Keratinocyte (primary cell): Measurements from ENCODE around the gene TBKBP1. TPM values are rescaled to one million over a fixed set of nuclear protein-coding genes. Genes with fewer than 3 reads are reported as not detected.

Source experiments
- DNase-seq: peaks from one replicate; pipeline ENCODE4 v3.0.0-alpha.2; 2011; ENCODE audit warnings: low read depth, missing footprints, low spot score
- FAIRE-seq: peaks from 2 replicates; lab custom pipeline; 2011; peaks lifted over from hg19 to GRCh38; lab: Jason Lieb, UNC
- H2AFZ ChIP-seq: 2 replicates; pipeline ENCODE4 v1.6.0; 2012; ENCODE audit warnings: low read length, control low read depth, inconsistent platforms; ENCODE audit not compliant: control insufficient read depth
- H3K27ac ChIP-seq: 2 replicates; pipeline ENCODE4 v1.5.1; 2011; ENCODE audit warnings: low read length; ENCODE audit not compliant: control insufficient read depth, insufficient read depth
- H3K27me3 ChIP-seq: 3 replicates; pipeline ENCODE4 v1.6.0; 2011; ENCODE audit warnings: low read length; ENCODE audit not compliant: control insufficient read depth, insufficient read depth; ENCODE audit errors: extremely low read depth
- H3K36me3 ChIP-seq, 2 experiments: 2 replicates in 1 of 2; 3 replicates in 1 of 2; pipeline ENCODE4 v1.5.1; 2011; ENCODE audit warnings: low read length in 2 of 2, mild to moderate bottlenecking in 1 of 2; ENCODE audit not compliant: control insufficient read depth in 2 of 2, insufficient read depth in 2 of 2; ENCODE audit errors: extremely low read depth in 1 of 2
- H3K4me1 ChIP-seq: 3 replicates; pipeline ENCODE4 v1.5.1; 2011; ENCODE audit warnings: low read length; ENCODE audit not compliant: control insufficient read depth, insufficient read depth; ENCODE audit errors: extremely low read depth
- H3K4me2 ChIP-seq: 3 replicates; pipeline ENCODE4 v1.6.0; 2011; ENCODE audit warnings: low read depth, low read length; ENCODE audit not compliant: control insufficient read depth, insufficient read depth; ENCODE audit errors: extremely low read depth
- H3K4me3 ChIP-seq, 3 experiments: fragments of 200-600 bp in 1 of 3; sonication (generic) in 1 of 3; 2 replicates in 2 of 3; 3 replicates in 1 of 3; pipeline ENCODE4 v1.5.1; 2011 to 2016; ENCODE audit warnings: low read length in 3 of 3, mild to moderate bottlenecking in 3 of 3, control low read depth in 2 of 3, inconsistent platforms in 1 of 3, low read depth in 1 of 3, mixed read lengths in 1 of 3, mixed run types in 1 of 3, moderate library complexity in 1 of 3; ENCODE audit not compliant: control insufficient read depth in 2 of 3, insufficient read depth in 2 of 3; ENCODE audit errors: extremely low read depth in 1 of 3
- H3K79me2 ChIP-seq: 2 replicates; pipeline ENCODE4 v1.6.0; 2012; ENCODE audit warnings: low read length; ENCODE audit not compliant: control insufficient read depth, insufficient read depth
- H3K9ac ChIP-seq: 3 replicates; pipeline ENCODE4 v1.6.0; 2011; ENCODE audit warnings: low read length; ENCODE audit not compliant: control insufficient read depth, insufficient read depth; ENCODE audit errors: extremely low read depth
- H3K9me1 ChIP-seq: 3 replicates; pipeline ENCODE4 v1.6.0; 2011; ENCODE audit warnings: low read length; ENCODE audit not compliant: control insufficient read depth, insufficient read depth; ENCODE audit errors: extremely low read depth
- H3K9me3 ChIP-seq: 2 replicates; pipeline ENCODE4 v1.5.1; 2012; ENCODE audit warnings: low read depth, low read length; ENCODE audit not compliant: control insufficient read depth
- H4K20me1 ChIP-seq: 3 replicates; pipeline ENCODE4 v1.6.0; 2011; ENCODE audit warnings: low read length; ENCODE audit not compliant: control insufficient read depth, insufficient read depth; ENCODE audit errors: extremely low read depth
- CTCF ChIP-seq, 3 experiments: IDR thresholded peaks in 1 of 3; conservative IDR thresholded peaks in 1 of 3; optimal IDR thresholded peaks in 1 of 3; 2 replicates in 2 of 3; 3 replicates in 1 of 3; pipeline versions ENCODE3 to v1.5.1; 2011; ENCODE audit warnings: low read length in 3 of 3, mild to moderate bottlenecking in 3 of 3, moderate library complexity in 2 of 3, control low read depth in 1 of 3, inconsistent platforms in 1 of 3; ENCODE audit not compliant: insufficient read depth in 2 of 3; ENCODE audit errors: extremely low read depth in 1 of 3
- EZH2 ChIP-seq: IDR thresholded peaks from one replicate; pipeline ENCODE4 v1.6.1; 2012; ENCODE audit warnings: inconsistent platforms, mild to moderate bottlenecking, low read length, moderate library complexity
- dilution Hi-C: fragments of 300-500 bp; cut with MboI; formaldehyde crosslinking; loops from one replicate; pipeline ENCODE4 v1.7.0; 2020; ENCODE audit warnings: low sequenced_read_pairs; ENCODE audit not compliant: extremely low pct_ligation_motif_present
- polyA plus RNA-seq, 5 experiments: library from polyadenylated mRNA; depleted of rRNA in 3 of 5; stranded (reverse) in 3 of 5; stranded (forward) in 1 of 5; unstranded in 1 of 5; fragments of >200 nt; gene quantifications; 1 replicate in 1 of 5; 2 replicates in 3 of 5; 3 replicates in 1 of 5; pipeline versions ENCODE4 v1.2.1 to v1.2.3, GENCODE V29; 2011 to 2012; ENCODE audit warnings: missing spikeins in 2 of 5, low read depth in 1 of 5, low replicate concordance in 1 of 5

Gene TBKBP1
- polyA plus RNA-seq, 1 donor (not counting 4 experiments of a cell fraction or from before 2014, with no cell fraction given), result 4.3 TPM

- Histone ChIP-seq H3K4me1 (peaks cover 13% of the 10 kb centered on the region), H3K9me1 (no peaks in the 10 kb centered on the region), H3K9ac (no peak overlapping the region), H4K20me1 (no peaks in the 10 kb centered on the region), H3K27me3 (peaks cover 5% of the 10 kb centered on the region), H3K4me2 (no peak overlapping the region), H2AFZ (no peak overlapping the region), H3K27ac (no peak overlapping the region), H3K36me3 (peaks cover 0 to 3% of the 10 kb centered on the region in 2 experiments), H3K9me3 (no peaks in the 10 kb centered on the region), H3K79me2 (no peaks in the 10 kb centered on the region), H3K4me3 (no peak overlapping the region)
- DNase-seq (no peak), FAIRE-seq (no peak)
- no peak for TF ChIP-seq EZH2
- TF ChIP-seq CTCF (optimal IDR thresholded peaks at IDR 0.05 in 1 of 3, IDR thresholded peaks at IDR 0.05 in 1 of 3, conservative IDR thresholded peaks at IDR 0.05 in 1 of 3; ENCODE audit: extremely low read depth in 1 of 3, insufficient read depth in 2 of 3, low read length in 3 of 3), result no peak
- dilution Hi-C loops, result no loop called here
Measured at GRCh38 chr17:47697906-47698711, 4.1 kb downstream of the TBKBP1 start.

GRCh38 chr17:47698749-47699535, 5.0 kb downstream of the TBKBP1 start:
- Histone ChIP-seq H2AFZ (no peak overlapping the region), H3K4me1 (peaks cover 7% of the 10 kb centered on the region), H3K27ac (no peak overlapping the region), H3K36me3 (peaks cover 0 to 5% of the 10 kb centered on the region in 2 experiments), H3K4me2 (no peak overlapping the region), H3K9me3 (no peaks in the 10 kb centered on the region), H3K27me3 (no peaks in the 10 kb centered on the region), H4K20me1 (no peaks in the 10 kb centered on the region), H3K4me3 (no peak overlapping the region), H3K9ac (no peak overlapping the region), H3K9me1 (no peaks in the 10 kb centered on the region), H3K79me2 (no peaks in the 10 kb centered on the region)
- DNase-seq (no peak), FAIRE-seq (no peak)
- TF ChIP-seq CTCF (optimal IDR thresholded peaks at IDR 0.05 in 1 of 3, IDR thresholded peaks at IDR 0.05 in 1 of 3, conservative IDR thresholded peaks at IDR 0.05 in 1 of 3; ENCODE audit: extremely low read depth in 1 of 3, insufficient read depth in 2 of 3, low read length in 3 of 3) (peak; percentile 68 to 89 (median 84)), EZH2 (no peak)
- dilution Hi-C loops, result no loop called here
